ENCODE measurements around the gene ATP1A1.

Gene ATP1A1

DNA sequence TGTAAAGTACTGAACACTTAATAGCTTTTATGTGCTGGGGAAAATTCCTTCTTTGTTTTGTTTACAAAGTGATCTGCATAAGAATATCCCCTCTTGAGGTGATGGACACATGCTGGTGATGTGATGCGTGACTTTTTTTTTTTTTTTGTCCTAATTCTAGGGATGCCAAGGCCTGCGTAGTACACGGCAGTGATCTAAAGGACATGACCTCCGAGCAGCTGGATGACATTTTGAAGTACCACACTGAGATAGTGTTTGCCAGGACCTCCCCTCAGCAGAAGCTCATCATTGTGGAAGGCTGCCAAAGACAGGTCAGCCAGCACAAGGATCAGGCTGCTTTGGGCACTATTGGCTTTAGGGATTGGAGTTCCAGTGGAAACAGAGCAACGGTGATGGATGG is 24.7 kb downstream of the ATP1A1 start:
- in situ Hi-C loops (cut with MboI; ENCODE audit: low pct_unique_long_range_greater_than_20kb, low sequenced_read_pairs, unreplicated experiment): no loop called here
- TF ChIP-seq, protein P1, sequence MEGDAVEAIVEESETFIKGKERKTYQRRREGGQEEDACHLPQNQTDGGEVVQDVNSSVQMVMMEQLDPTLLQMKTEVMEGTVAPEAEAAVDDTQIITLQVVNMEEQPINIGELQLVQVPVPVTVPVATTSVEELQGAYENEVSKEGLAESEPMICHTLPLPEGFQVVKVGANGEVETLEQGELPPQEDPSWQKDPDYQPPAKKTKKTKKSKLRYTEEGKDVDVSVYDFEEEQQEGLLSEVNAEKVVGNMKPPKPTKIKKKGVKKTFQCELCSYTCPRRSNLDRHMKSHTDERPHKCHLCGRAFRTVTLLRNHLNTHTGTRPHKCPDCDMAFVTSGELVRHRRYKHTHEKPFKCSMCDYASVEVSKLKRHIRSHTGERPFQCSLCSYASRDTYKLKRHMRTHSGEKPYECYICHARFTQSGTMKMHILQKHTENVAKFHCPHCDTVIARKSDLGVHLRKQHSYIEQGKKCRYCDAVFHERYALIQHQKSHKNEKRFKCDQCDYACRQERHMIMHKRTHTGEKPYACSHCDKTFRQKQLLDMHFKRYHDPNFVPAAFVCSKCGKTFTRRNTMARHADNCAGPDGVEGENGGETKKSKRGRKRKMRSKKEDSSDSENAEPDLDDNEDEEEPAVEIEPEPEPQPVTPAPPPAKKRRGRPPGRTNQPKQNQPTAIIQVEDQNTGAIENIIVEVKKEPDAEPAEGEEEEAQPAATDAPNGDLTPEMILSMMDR (IDR thresholded peaks at IDR 0.05; ENCODE audit: extremely low read depth, insufficient read depth, missing control alignments): no peak

DNA sequence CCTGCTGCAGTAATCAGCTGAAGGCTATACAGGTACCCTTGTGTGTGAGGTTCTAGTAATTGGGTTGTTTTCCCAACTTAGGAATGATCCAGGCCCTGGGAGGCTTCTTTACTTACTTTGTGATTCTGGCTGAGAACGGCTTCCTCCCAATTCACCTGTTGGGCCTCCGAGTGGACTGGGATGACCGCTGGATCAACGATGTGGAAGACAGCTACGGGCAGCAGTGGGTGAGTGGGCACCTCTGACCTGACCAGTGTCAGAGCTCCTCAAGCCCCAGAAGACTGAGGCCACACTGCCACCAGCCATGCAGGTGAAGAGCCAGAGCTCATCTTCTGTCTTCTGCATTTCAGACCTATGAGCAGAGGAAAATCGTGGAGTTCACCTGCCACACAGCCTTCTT is 27.7 kb downstream of the ATP1A1 start:
- DNase-seq (ENCODE audit: low spot score): no peak
- TF ChIP-seq, protein P1 (IDR thresholded peaks at IDR 0.05; ENCODE audit: extremely low read depth, insufficient read depth, missing control alignments): no peak
- in situ Hi-C loops (cut with MboI; ENCODE audit: low pct_unique_long_range_greater_than_20kb, low sequenced_read_pairs, unreplicated experiment): no loop called here

More for the DNA sequence above, 24.7 kb downstream of the ATP1A1 start:
- no peak for DNase-seq (ENCODE audit: low spot score)

DNA sequence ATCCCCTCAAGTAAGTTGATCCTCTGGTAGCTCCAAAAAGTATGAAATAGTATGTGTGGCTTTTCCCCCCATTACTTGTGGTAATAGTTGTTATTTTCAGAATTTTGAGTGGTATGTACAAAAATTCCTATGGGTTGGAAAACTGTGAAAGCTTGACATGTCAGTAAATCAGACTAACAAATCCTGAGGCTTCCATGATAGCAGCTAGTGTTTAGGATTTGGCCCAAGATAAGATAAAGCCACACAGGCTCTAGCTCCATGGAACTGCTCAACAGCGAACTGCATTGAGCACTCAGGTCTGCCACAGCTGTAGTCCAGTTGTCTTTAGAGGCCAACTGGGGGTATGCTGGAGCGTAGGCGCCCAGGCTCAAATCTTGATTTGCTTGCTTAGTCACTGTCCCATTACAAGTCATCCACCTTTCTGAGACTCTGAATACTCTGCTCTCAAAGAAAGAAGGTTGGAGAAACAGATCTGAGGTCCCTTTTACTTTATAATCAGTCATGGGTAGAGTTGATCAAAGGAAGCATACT is 28.7 kb downstream of the ATP1A1 start:
- DNase-seq (ENCODE audit: low spot score): no peak
- in situ Hi-C loops (cut with MboI; ENCODE audit: low pct_unique_long_range_greater_than_20kb, low sequenced_read_pairs, unreplicated experiment): no loop called here

DNA sequence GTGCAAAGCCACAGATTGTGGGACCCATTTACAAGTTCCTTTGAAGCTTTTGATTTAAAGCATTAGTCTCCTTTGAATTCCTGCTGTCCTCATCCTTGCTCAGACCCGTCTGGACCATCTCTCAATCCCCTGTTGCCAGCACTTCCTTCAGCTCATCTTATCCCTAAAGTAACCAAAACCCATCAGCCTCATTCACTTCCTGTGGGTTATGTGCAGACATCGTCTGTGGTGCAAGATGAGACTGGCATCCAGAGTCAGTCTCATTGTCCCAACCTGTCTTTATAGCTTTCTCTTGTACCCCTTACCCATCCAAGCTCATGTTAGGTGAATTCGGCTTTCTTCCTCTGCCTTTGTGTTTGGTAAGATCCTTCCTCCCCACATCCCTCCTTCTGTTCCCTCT is 29.3 kb downstream of the ATP1A1 start:
- TF ChIP-seq, protein P1 (IDR thresholded peaks at IDR 0.05; ENCODE audit: extremely low read depth, insufficient read depth, missing control alignments): no peak
- in situ Hi-C loops (cut with MboI; ENCODE audit: low pct_unique_long_range_greater_than_20kb, low sequenced_read_pairs, unreplicated experiment): no loop called here
- no peak for DNase-seq (ENCODE audit: low spot score)

More for the DNA sequence above, 28.7 kb downstream of the ATP1A1 start:
- TF ChIP-seq, protein P1 (IDR thresholded peaks at IDR 0.05; ENCODE audit: extremely low read depth, insufficient read depth, missing control alignments): no peak

DNA sequence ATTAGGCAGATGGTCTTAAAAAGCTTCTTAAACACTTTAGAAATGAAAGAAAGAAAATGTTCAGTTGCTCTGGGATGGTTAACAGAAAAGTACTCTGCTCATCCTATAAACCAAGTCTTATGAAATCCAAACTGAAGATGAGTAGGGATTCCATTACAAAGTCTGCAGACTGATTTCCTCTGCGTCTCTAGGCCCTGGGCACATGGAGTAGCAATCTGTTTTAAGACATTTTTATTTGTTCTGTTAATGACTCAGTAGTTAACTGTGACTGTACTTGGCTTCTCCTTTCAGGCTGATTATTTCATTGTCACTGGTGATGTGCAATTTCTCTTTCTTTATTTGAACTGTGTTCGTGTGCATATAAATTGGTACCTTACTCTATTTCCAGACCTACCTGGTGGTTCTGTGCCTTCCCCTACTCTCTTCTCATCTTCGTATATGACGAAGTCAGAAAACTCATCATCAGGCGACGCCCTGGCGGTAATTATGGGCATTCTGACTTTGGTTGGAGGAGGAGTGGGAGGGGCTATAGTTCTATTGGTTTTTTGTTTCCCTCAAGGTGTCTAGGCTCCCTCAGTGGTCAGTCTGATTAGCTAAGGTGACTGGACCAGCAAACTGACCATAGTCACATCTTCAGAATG is 30.6 kb downstream of the ATP1A1 start:
- no peak for DNase-seq (ENCODE audit: low spot score)

DNA sequence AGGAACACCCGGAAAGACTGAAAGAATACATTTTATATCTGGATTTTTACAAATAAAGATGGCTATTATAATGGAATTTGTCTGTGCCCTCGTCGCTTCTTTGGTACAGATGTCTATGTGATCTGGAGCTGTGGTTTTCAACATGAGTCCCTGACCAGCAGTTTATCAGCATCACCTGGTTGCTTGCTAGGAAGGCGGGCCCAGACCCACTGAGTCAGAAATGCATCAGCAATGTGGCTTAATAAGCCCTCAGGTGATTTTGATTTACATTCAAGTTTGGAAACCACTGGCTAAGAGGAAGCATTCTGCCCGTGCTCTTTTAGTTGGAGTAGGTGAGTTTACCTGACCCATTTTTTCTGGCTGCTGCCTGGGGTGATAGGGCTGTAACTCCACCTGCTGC is 31.7 kb downstream of the ATP1A1 start:
- TF ChIP-seq, protein P1 (IDR thresholded peaks at IDR 0.05; ENCODE audit: extremely low read depth, insufficient read depth, missing control alignments): no peak
- DNase-seq (ENCODE audit: low spot score): no peak
- in situ Hi-C loops (cut with MboI; ENCODE audit: low pct_unique_long_range_greater_than_20kb, low sequenced_read_pairs, unreplicated experiment): no loop called here

More for the DNA sequence above, 30.6 kb downstream of the ATP1A1 start:
- TF ChIP-seq, protein P1 (IDR thresholded peaks at IDR 0.05; ENCODE audit: extremely low read depth, insufficient read depth, missing control alignments): no peak
- in situ Hi-C loops (cut with MboI; ENCODE audit: low pct_unique_long_range_greater_than_20kb, low sequenced_read_pairs, unreplicated experiment): no loop called here

All from GM13977 (cell line).